ENCODE results near the gene MELK.

Gene MELK

GRCh38 chr9:36717276-36717675, 144.6 kb downstream of the MELK start:
- no peak overlapping the region for H3K27ac ChIP-seq
- H3K9me3 ChIP-seq, result no peaks in the 10 kb centered on the region
- no peaks in the 10 kb centered on the region for H3K27me3 ChIP-seq
- DNase-seq, result no peak
- H3K36me3 ChIP-seq, result no peaks in the 10 kb centered on the region
- TF ChIP-seq CTCF (IDR thresholded peaks at IDR 0.05), result no peak
- H3K4me3 ChIP-seq, result no peak overlapping the region
- intact Hi-C loops (cut with DNase I; ENCODE audit: low total_unique reads), result no loop called here
- H3K4me1 ChIP-seq, result no peaks in the 10 kb centered on the region

GRCh38 chr9:36718612-36719011, 145.9 kb downstream of the MELK start:
- no peak overlapping the region for H3K27ac ChIP-seq
- no peak for TF ChIP-seq CTCF (IDR thresholded peaks at IDR 0.05)

GRCh38 chr9:36720043-36720442, 147.3 kb downstream of the MELK start:
- H3K4me1 ChIP-seq, result no peaks in the 10 kb centered on the region
- DNase-seq, result no peak
- no peak overlapping the region for H3K4me3 ChIP-seq
- H3K36me3 ChIP-seq, result no peaks in the 10 kb centered on the region
- intact Hi-C loops (cut with DNase I; ENCODE audit: low total_unique reads), result no loop called here
- H3K9me3 ChIP-seq, result no peaks in the 10 kb centered on the region
- no peak overlapping the region for H3K27ac ChIP-seq
- H3K27me3 ChIP-seq, result no peaks in the 10 kb centered on the region
- TF ChIP-seq CTCF (IDR thresholded peaks at IDR 0.05), result no peak

More at GRCh38 chr9:36718612-36719011, 145.9 kb downstream of the MELK start:
- H3K4me1 ChIP-seq, result no peaks in the 10 kb centered on the region
- intact Hi-C loops (cut with DNase I; ENCODE audit: low total_unique reads), result no loop called here
- no peaks in the 10 kb centered on the region for H3K9me3 ChIP-seq
- DNase-seq, result no peak
- H3K36me3 ChIP-seq, result no peaks in the 10 kb centered on the region
- H3K27me3 ChIP-seq, result no peaks in the 10 kb centered on the region
- no peak overlapping the region for H3K4me3 ChIP-seq

GRCh38 chr9:36721846-36722588, 149.3 kb downstream of the MELK start:
- no peak overlapping the region for H3K4me3 ChIP-seq
- no peaks in the 10 kb centered on the region for H3K27me3 ChIP-seq
- no peaks in the 10 kb centered on the region for H3K36me3 ChIP-seq
- no peak overlapping the region for H3K27ac ChIP-seq
- no peaks in the 10 kb centered on the region for H3K9me3 ChIP-seq
- DNase-seq, result peak in 1 of 2 donors; percentile 25
- no peaks in the 10 kb centered on the region for H3K4me1 ChIP-seq
- TF ChIP-seq CTCF (IDR thresholded peaks at IDR 0.05), result no peak
- intact Hi-C loops (cut with DNase I; ENCODE audit: low total_unique reads), result no loop called here

GRCh38 chr9:36725777-36726356, 153.2 kb downstream of the MELK start:
- no peak for TF ChIP-seq CTCF (IDR thresholded peaks at IDR 0.05)
- DNase-seq, result no peak
- H3K4me3 ChIP-seq, result no peak overlapping the region
- H3K36me3 ChIP-seq, result no peaks in the 10 kb centered on the region
- H3K27ac ChIP-seq, result no peak overlapping the region
- H3K4me1 ChIP-seq, result no peaks in the 10 kb centered on the region
- no peaks in the 10 kb centered on the region for H3K9me3 ChIP-seq
- intact Hi-C loops (cut with DNase I; ENCODE audit: low total_unique reads), result no loop called here
- no peaks in the 10 kb centered on the region for H3K27me3 ChIP-seq

All from tibial artery (tissue), 4 donors.